Common myeloid progenitor, CD34-positive (primary cell): ENCODE measurements around the gene BCLAF1.
"Not testable (repeated sequence)": the region's sequence is repeated elsewhere in the genome, so short reads cannot be mapped to it uniquely, and the experiment has no call there.

Experiments used
- CTCF ChIA-PET: fragments of 350-600 bp; sonication (Branson Sonifier 250); formaldehyde crosslinking; loops from one replicate; lab custom pipeline; 2021; ENCODE audit warnings: antibody characterized with exemption; lab: Charles Lee
- POLR2A ChIA-PET: fragments of 350-600 bp; sonication (Branson Sonifier 250); formaldehyde crosslinking; loops from one replicate; lab custom pipeline; 2021; ENCODE audit warnings: antibody characterized with exemption; lab: Charles Lee
- DNase-seq, 3 donors: peaks; one replicate each; pipeline versions ENCODE4 v3.0.0 to v3.0.0-alpha.2; 2013
- H3K27ac ChIP-seq, 2 experiments: 1 replicate in 1 of 2; 2 replicates in 1 of 2; pipeline ENCODE4 v1.7.0; 2013; ENCODE audit warnings: inconsistent platforms in 2 of 2, low read length in 2 of 2, mild to moderate bottlenecking in 2 of 2, low read depth in 1 of 2, moderate library complexity in 1 of 2; ENCODE audit not compliant: severe bottlenecking in 2 of 2, insufficient read depth in 1 of 2, poor library complexity in 1 of 2
- H3K27me3 ChIP-seq, 5 experiments: replicated peaks in 2 of 5; 1 replicate in 3 of 5; 2 replicates in 2 of 5; pipeline versions ENCODE4 v1.6.1 to v1.7.0; 2013; ENCODE audit warnings: low read length in 4 of 5, mild to moderate bottlenecking in 2 of 5, moderate library complexity in 2 of 5, inconsistent platforms in 1 of 5; ENCODE audit not compliant: insufficient read depth in 5 of 5, control insufficient read depth in 4 of 5
- H3K36me3 ChIP-seq, 4 experiments: 1 replicate in 2 of 4; 2 replicates in 2 of 4; pipeline versions ENCODE4 v1.6.1 to v1.7.0; 2013; ENCODE audit warnings: low read length in 3 of 4, control low read depth in 1 of 4, mild to moderate bottlenecking in 1 of 4; ENCODE audit not compliant: control insufficient read depth in 4 of 4, insufficient read depth in 4 of 4
- H3K4me1 ChIP-seq, 4 experiments: 1 replicate in 3 of 4; 2 replicates in 1 of 4; pipeline versions ENCODE4 v1.6.1 to v1.7.1; 2013; ENCODE audit warnings: low read length in 3 of 4, mild to moderate bottlenecking in 3 of 4, control low read depth in 1 of 4, inconsistent platforms in 1 of 4, moderate library complexity in 1 of 4; ENCODE audit not compliant: control insufficient read depth in 4 of 4, insufficient read depth in 4 of 4; ENCODE audit errors: control extremely low read depth in 1 of 4
- H3K4me3 ChIP-seq, 7 experiments: 1 replicate in 4 of 7; 2 replicates in 3 of 7; pipeline versions ENCODE4 v1.5.1 to v1.7.0; 2013; ENCODE audit warnings: mild to moderate bottlenecking in 7 of 7, low read length in 6 of 7, moderate library complexity in 6 of 7, inconsistent platforms in 2 of 7, low read depth in 2 of 7, control low read depth in 1 of 7; ENCODE audit not compliant: insufficient read depth in 4 of 7, control insufficient read depth in 1 of 7; ENCODE audit errors: extremely low read depth in 1 of 7
- H3K9me3 ChIP-seq, 5 experiments: 1 replicate in 4 of 5; 2 replicates in 1 of 5; pipeline versions ENCODE4 v1.6.1 to v1.7.1; 2013; ENCODE audit warnings: low read length in 4 of 5, mild to moderate bottlenecking in 2 of 5, inconsistent platforms in 1 of 5, low read depth in 1 of 5, moderate library complexity in 1 of 5; ENCODE audit not compliant: control insufficient read depth in 4 of 5, insufficient read depth in 2 of 5; ENCODE audit errors: control extremely low read depth in 1 of 5
- WGBS: methylation state at CpG from one replicate; pipeline ENCODE4 v1.1.5; 2013; ENCODE audit not compliant: insufficient coverage; 5-methylcytosine and 5-hydroxymethylcytosine counted together

The BCLAF1 gene

DNA sequence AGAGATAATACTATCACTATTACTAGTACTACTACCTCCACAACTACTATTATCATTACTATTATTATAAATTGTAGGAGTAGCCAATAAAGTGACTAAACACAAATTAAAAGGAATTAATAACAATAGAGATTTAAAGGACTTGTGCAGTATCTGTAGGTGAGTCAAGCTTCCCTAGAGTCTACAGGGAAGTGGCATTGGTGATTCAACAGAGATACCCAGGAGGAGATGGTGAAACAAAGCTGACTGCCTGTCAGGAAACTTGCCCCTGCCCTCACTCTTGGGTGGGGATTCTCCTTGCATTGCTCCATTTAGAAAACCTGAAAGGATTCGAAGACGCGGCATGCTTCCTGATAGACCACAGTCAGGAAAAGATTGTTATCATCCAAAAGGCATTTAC lies 23.3 kb upstream of the BCLAF1 start:
- POLR2A ChIA-PET, result no interaction called here

DNA sequence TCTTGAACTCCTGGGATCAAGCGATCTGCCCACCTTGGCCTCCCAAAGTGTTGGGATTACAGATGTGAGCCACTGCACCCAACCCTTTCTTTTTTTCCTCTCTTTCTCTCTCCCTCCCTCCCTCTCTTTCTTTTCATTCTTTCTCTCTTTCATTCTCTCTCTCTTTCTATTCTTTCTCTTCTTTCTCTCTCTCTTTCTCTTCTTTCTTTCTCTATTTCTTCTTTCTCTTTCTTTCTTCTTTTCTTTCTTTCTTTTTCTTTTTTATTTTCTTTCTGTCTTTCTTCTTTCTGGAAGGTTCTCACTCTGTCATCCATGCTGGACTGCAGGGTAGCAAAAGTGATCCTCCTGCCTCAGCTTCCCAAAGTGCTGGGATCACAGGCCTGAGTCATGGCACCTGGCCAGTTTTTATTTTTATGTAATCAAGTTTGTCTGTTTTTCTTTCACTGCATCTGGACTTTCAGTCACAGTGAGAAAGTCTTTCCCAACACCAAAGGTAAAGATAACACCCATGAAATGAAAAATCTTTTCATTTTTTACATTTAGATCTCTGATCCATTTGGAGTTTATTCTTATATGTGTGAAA lies 20.2 kb upstream of the BCLAF1 start:
- H3K27ac ChIP-seq, result no peak overlapping the region
- H3K9me3 ChIP-seq, result no peaks in the 10 kb centered on the region
- no peak for DNase-seq
- no peaks in the 10 kb centered on the region for H3K4me1 ChIP-seq
- ChIA-PET CTCF (interaction anchor here (1.1 kb wide), 1 partner anchor 59 kb away, joined by 3 read pairs; no protein-coding TSS in a partner anchor), POLR2A (no interaction called here)
- no peak overlapping the region for H3K4me3 ChIP-seq
- H3K36me3 ChIP-seq, result no peaks in the 10 kb centered on the region
- 100% methylated on average over 1 of the region's 1 CpG for WGBS
- no peaks in the 10 kb centered on the region for H3K27me3 ChIP-seq

More for the DNA sequence above, 23.3 kb upstream of the BCLAF1 start:
- no peak overlapping the region for H3K27ac ChIP-seq
- H3K4me3 ChIP-seq, result no peak overlapping the region
- DNase-seq, result no peak
- CTCF ChIA-PET, result interaction anchor here (0.6 to 0.9 kb wide), 2 partner anchors 21 to 237 kb away, joined by 3 read pairs; partner anchors contain the start of gene MAP7
- WGBS, result 82% methylated on average over 3 of the region's 3 CpGs
- no peaks in the 10 kb centered on the region for H3K27me3 ChIP-seq
- no peaks in the 10 kb centered on the region for H3K9me3 ChIP-seq
- no peaks in the 10 kb centered on the region for H3K36me3 ChIP-seq
- H3K4me1 ChIP-seq, result peaks cover 0 to 2% (median 0%) of the 10 kb centered on the region in 4 experiments

DNA sequence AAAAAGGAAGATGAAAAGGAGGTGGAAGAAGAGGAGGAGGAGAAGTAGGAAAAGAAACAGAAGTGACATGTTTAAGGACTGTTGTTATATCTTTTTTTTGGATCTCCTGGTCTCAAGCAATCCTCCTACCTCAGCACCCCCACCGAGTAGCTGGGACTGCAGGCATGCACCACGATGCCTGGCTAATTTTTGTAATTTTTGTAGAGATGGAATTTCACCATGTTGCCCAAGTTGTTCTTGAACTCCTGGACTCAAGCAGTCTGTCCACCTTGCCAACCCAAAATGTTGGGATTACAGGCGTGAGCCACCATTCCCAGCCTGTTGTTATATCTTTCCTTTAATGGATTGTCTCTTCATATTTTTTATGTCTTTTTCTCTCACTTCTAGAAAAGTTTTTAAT lies 19.5 kb upstream of the BCLAF1 start:
- ChIA-PET CTCF (interaction anchor here (1.1 kb wide), 1 partner anchor 59 kb away, joined by 3 read pairs; no protein-coding TSS in a partner anchor), POLR2A (no interaction called here)

GRCh38 chr6:136308469-136308868 lies 18.8 kb upstream of the BCLAF1 start:
- H3K36me3 ChIP-seq, POLR2A ChIA-PET, H3K4me1 ChIP-seq, H3K27me3 ChIP-seq, H3K9me3 ChIP-seq, H3K4me3 ChIP-seq, DNase-seq, H3K27ac ChIP-seq: not testable (repeated sequence)
- 100% methylated on average over 1 of the region's 1 CpG for WGBS
- CTCF ChIA-PET, result interaction anchor here (1.1 kb wide), 1 partner anchor 58 kb away, joined by 3 read pairs; no protein-coding TSS in a partner anchor

More for the DNA sequence above, 19.5 kb upstream of the BCLAF1 start:
- no peaks in the 10 kb centered on the region for H3K36me3 ChIP-seq
- H3K4me3 ChIP-seq, result no peak overlapping the region
- DNase-seq, result no peak
- no peak overlapping the region for H3K27ac ChIP-seq
- WGBS, result 80% methylated on average over 1 of the region's 3 CpGs
- H3K9me3 ChIP-seq, result no peaks in the 10 kb centered on the region
- no peaks in the 10 kb centered on the region for H3K27me3 ChIP-seq
- no peaks in the 10 kb centered on the region for H3K4me1 ChIP-seq

DNA sequence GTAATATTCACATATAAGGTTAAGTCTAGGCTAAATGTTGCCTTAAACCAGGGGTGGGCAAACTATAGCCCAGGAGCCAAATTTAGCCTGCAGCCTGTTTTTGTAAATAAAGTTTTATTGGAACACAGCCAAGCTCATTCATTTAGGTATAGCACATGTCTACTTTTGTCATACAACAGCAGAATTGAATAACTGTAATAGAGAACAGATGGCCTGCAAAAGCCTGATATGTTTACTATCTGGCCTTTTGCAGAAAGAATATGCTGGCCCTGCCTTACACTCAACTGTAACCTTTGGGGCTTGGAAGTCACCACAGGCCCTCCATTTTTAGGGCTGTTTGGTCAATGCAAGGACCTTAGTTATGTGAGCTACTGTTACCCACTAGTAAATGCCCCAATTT lies 17.7 kb upstream of the BCLAF1 start:
- POLR2A ChIA-PET, result no interaction called here
- no peaks in the 10 kb centered on the region for H3K36me3 ChIP-seq

DNA sequence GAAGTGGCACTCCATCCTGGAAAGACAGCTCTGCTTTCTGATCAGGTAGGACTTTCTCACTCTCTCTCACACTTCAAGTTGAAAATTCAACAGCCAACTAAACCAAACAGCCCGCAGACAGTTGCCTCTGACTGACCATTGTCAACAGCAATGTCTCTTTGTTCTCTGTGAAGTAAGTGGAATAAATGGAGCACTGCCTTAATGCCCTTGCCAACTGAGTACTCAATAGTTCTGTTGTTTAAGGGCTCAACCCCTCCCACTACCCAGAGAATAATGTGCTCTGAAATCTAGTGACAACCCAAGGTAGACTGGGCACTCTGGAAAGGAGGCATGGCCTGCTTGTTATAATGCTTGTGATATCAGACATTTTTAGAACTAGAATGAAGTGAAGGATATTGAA lies 16.8 kb upstream of the BCLAF1 start:
- Histone ChIP-seq H3K4me3 (no peak overlapping the region), H3K27ac (no peak overlapping the region), H3K36me3 (no peaks in the 10 kb centered on the region), H3K4me1 (no peaks in the 10 kb centered on the region), H3K27me3 (no peaks in the 10 kb centered on the region), H3K9me3 (no peaks in the 10 kb centered on the region)
- WGBS, result no CpG with 5 or more reads among the region's 1 CpG
- ChIA-PET POLR2A (no interaction called here), CTCF (no interaction called here)
- DNase-seq, result no peak

More for the DNA sequence above, 17.7 kb upstream of the BCLAF1 start:
- DNase-seq, result no peak
- Histone ChIP-seq H3K27me3 (no peaks in the 10 kb centered on the region), H3K4me3 (no peak overlapping the region), H3K27ac (no peak overlapping the region), H3K4me1 (no peaks in the 10 kb centered on the region), H3K9me3 (no peaks in the 10 kb centered on the region)
- CTCF ChIA-PET, result no interaction called here

DNA sequence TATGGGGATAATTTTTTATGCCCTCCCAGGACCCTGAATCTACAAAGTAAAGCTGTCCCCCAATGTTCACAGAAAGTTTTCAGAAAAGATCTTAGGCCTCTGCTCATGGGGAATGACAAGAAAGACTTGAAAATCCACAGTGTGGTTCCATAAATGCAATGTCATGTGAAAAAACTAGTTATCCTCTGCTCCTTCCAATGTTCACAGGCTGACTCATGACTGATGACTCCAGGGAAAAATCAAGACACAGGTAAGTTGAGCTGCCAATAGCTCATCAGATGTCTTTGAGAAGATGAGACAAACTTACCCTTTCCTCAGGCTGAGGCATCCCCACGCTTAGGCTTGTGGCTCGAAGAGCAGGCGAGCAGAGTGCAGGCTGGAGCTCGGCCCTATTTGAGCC lies 14.8 kb upstream of the BCLAF1 start:
- H3K27me3 ChIP-seq, result no peaks in the 10 kb centered on the region
- CTCF ChIA-PET, result no interaction called here
- WGBS, result 100% methylated on average over 3 of the region's 4 CpGs
- no peaks in the 10 kb centered on the region for H3K9me3 ChIP-seq
- H3K36me3 ChIP-seq, result no peaks in the 10 kb centered on the region
- no peak overlapping the region for H3K27ac ChIP-seq
- no peaks in the 10 kb centered on the region for H3K4me1 ChIP-seq
- no peak for DNase-seq
- H3K4me3 ChIP-seq, result no peak overlapping the region
- POLR2A ChIA-PET, result interaction anchor here (0.6 kb wide), 1 partner anchor 16 kb away, joined by 5 read pairs; no protein-coding TSS in a partner anchor
